HL-60 (cell line): ENCODE data around the gene SCGB3A1.

Experiments
- DNase-seq, 2 experiments: peaks; one replicate each; pipeline ENCODE4 v3.0.0-alpha.2; 2010 to 2020; ENCODE audit warnings: low read depth in 1 of 2, low spot score in 1 of 2
- H3K27ac ChIP-seq: fragments of 250-450 bp; sonication (Bioruptor Pico); replicated peaks from 2 replicates; pipeline ENCODE4 v1.5.1; 2020; ENCODE audit warnings: mild to moderate bottlenecking, moderate library complexity
- H3K27me3 ChIP-seq: fragments of 250-450 bp; sonication (Bioruptor Pico); 2 replicates; pipeline ENCODE4 v1.5.1; 2021; ENCODE audit warnings: mild to moderate bottlenecking, moderate library complexity; ENCODE audit not compliant: insufficient read depth, poor library complexity, severe bottlenecking
- H3K4me3 ChIP-seq: replicated peaks from 2 replicates; pipeline ENCODE4 v1.5.1; 2011; ENCODE audit warnings: mild to moderate bottlenecking, control low read depth, low read length; ENCODE audit not compliant: insufficient read depth
- GABPA ChIP-seq: IDR thresholded peaks from 2 replicates; pipeline ENCODE4 v1.6.1; 2012; ENCODE audit warnings: low read depth
- POLR2AphosphoS5 ChIP-seq: IDR thresholded peaks from 2 replicates; pipeline ENCODE4 v1.6.1; 2012; ENCODE audit warnings: low read depth
- REST ChIP-seq: IDR thresholded peaks from 2 replicates; pipeline ENCODE4 v1.6.1; 2012; ENCODE audit warnings: low read depth; ENCODE audit not compliant: insufficient replicate concordance
- SPI1 ChIP-seq: IDR thresholded peaks from 2 replicates; pipeline ENCODE4 v1.6.1; 2012; ENCODE audit warnings: low read depth, mild to moderate bottlenecking, borderline replicate concordance
- TF ChIP-seq, protein P1 (sequence below): IDR thresholded peaks from one replicate; pipeline ENCODE4 v1.5.1; 2011; ENCODE audit warnings: low read length, control low read depth, inconsistent platforms; ENCODE audit not compliant: insufficient read depth

The SCGB3A1 gene

DNA sequence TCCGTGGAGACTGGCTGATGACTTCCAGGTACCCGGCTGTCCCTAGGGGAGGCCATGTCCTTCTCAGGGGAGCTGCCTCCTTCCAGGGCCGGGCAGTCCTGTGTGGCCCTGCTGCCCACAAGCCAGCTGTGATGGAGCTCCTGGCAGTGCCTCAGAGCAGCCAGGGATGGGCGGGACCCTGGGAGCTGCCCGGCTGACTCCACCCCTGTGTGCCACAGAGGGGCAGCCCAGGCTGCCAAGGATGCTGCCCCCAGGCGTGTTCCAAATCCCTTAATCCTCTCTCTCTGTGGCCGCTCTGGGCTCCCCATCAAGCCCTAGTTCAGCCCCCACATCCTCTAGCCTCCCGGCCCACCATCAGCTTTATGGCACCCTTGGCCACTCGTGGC lies 7.0 kb upstream of the SCGB3A1 start:
- Histone ChIP-seq H3K27me3 (no peaks in the 10 kb centered on the region), H3K4me3 (no peak overlapping the region), H3K27ac (no peak overlapping the region)
- TF ChIP-seq REST (no peak), POLR2AphosphoS5 (no peak)
- TF ChIP-seq, protein P1, sequence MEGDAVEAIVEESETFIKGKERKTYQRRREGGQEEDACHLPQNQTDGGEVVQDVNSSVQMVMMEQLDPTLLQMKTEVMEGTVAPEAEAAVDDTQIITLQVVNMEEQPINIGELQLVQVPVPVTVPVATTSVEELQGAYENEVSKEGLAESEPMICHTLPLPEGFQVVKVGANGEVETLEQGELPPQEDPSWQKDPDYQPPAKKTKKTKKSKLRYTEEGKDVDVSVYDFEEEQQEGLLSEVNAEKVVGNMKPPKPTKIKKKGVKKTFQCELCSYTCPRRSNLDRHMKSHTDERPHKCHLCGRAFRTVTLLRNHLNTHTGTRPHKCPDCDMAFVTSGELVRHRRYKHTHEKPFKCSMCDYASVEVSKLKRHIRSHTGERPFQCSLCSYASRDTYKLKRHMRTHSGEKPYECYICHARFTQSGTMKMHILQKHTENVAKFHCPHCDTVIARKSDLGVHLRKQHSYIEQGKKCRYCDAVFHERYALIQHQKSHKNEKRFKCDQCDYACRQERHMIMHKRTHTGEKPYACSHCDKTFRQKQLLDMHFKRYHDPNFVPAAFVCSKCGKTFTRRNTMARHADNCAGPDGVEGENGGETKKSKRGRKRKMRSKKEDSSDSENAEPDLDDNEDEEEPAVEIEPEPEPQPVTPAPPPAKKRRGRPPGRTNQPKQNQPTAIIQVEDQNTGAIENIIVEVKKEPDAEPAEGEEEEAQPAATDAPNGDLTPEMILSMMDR = no peak
- DNase-seq = no peak

DNA sequence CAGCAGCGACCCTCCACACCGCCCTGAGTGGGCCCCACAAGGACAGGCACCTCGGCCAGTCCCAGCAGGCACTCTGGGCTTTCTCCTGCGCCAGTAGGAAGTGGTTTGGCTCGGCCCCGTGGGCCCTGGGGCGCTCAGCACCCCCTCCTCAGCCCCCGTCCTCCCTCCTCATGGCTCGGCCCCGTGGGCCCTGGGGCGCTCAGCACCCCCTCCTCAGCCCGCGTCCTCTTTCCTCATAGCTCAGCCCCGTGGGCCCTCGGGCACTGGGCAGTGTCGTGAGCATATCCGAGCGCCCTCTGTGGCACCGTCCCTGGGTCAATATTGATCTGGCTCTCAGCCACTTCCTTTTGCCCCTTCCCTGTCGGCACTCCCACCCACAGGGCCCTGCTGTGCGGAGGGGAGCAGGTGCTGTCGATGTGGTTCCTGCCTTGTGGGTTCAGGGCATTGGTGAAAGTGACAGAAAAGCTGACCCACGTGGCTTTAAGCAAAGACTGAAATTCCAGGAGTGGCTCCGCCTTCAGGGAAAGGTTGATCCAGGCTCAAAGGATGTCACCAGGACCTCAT lies 5.5 kb upstream of the SCGB3A1 start:
- TF ChIP-seq REST (no peak), POLR2AphosphoS5 (no peak), SPI1 (no peak), GABPA (no peak)
- TF ChIP-seq, protein P1 = no peak

DNA sequence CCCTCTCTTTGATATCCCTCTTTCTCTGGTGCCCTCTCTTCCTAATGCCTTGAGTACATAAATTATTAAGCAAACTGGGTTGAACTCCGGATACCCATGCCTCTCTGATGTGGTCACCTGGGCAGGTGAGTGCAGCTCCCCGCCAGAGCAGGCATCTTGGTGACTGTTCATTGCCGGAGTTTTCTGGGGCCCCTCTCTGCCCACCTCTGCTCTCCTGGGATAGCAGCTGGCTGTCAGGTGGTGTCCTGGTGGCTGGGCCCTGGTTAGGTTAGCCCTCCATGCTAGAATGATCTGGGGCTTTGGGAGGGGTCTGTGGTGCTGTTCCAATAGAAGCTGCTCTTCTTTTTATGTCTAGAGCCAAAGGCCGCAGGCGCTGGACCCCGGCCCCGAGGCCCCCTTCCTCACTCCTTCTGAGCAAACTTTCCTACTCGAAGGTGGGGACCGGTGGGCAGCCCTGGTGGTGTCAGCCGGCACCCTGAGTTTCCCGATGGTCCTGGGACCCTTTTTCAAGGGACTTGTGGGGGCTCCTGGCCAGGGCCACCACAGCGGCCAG lies 4.9 kb upstream of the SCGB3A1 start:
- Histone ChIP-seq H3K27ac (no peak overlapping the region), H3K27me3 (no peaks in the 10 kb centered on the region), H3K4me3 (no peak overlapping the region)
- DNase-seq = no peak
- TF ChIP-seq, protein P1 = no peak
- TF ChIP-seq GABPA = no peak
- no peak for TF ChIP-seq POLR2AphosphoS5
- TF ChIP-seq SPI1 = no peak
- no peak for TF ChIP-seq REST

More for the DNA sequence above, 5.5 kb upstream of the SCGB3A1 start:
- Histone ChIP-seq H3K27me3 (no peaks in the 10 kb centered on the region), H3K27ac (no peak overlapping the region), H3K4me3 (no peak overlapping the region)
- DNase-seq = no peak
